GM19239 (cell line): ENCODE measurements around the gene LTO1.

Source experiments
- DNase-seq: peaks from one replicate; pipeline ENCODE4 v3.0.0; 2011; ENCODE audit warnings: low spot score; ENCODE audit not compliant: insufficient read length
- FAIRE-seq: peaks from 2 replicates; lab custom pipeline; 2011; peaks lifted over from hg19 to GRCh38; lab: Jason Lieb, UNC

LTO1 gene

DNA sequence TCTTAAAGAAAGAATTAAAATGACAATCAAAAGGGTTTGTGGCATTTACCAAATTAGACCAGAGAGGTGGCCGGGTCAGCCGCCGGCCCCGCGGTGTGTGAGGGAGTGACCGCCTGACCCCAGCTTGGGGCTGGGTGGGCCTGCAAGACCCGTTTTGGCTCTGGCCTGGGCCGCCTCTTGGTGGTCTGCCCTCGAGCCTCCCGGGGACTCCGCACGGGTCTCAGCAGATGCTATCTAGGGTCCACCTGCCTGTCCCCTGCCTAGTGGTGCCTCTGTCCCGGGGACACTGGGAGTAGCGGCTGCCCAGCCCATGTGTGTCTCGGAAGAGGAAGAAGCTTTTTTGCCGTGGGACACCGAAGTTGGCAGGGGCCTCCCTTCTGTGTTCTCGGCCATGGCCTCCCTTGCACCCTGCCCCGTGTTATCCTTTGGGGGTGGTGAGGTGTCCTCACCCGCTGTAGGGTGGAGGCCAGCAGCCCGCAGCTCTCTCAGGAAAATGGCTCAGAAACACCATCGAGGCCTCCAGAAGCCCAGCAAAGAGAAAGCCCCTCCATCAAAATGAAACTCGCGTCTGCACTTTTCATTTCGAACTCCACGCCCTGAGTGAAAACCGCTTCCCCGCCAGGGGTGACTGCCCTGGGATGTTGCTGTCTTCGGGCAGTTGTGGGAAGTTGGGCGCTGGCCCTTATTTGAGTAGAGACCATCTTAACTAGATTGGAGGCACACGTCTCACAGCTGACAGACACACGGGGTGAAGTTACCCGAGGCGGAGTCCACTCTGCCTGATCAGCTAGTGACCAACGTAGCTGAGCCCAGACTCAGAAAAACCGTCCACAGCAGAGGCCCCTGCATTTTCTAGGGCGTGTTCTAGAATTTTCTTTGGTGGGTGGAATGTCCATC lies 26.2 kb downstream of the LTO1 start:
- FAIRE-seq (no peak), DNase-seq (no peak)

- peak; percentile 52 for DNase-seq
- FAIRE-seq: no peak
Observed at GRCh38 chr11:69647761-69648497, 27.2 kb downstream of the LTO1 start.

DNA sequence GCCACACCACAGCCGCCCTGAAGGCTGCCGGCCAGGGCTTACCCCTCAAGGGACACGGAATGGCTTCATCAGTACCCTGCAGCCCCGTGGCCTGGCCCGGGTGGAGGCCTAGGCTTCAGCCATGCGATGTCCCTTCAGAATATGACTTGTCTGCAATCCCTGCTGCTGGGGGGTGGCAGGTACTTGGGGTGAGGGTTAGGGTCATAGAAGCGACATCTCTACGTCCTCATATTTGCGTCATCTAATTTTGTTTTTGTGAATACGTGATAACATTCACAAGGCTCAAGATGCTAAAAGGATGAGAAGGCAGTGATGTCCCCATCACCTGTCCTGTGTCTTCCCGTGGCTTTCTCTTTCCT lies 27.8 kb downstream of the LTO1 start:
- no peak for FAIRE-seq
- DNase-seq: no peak

DNA sequence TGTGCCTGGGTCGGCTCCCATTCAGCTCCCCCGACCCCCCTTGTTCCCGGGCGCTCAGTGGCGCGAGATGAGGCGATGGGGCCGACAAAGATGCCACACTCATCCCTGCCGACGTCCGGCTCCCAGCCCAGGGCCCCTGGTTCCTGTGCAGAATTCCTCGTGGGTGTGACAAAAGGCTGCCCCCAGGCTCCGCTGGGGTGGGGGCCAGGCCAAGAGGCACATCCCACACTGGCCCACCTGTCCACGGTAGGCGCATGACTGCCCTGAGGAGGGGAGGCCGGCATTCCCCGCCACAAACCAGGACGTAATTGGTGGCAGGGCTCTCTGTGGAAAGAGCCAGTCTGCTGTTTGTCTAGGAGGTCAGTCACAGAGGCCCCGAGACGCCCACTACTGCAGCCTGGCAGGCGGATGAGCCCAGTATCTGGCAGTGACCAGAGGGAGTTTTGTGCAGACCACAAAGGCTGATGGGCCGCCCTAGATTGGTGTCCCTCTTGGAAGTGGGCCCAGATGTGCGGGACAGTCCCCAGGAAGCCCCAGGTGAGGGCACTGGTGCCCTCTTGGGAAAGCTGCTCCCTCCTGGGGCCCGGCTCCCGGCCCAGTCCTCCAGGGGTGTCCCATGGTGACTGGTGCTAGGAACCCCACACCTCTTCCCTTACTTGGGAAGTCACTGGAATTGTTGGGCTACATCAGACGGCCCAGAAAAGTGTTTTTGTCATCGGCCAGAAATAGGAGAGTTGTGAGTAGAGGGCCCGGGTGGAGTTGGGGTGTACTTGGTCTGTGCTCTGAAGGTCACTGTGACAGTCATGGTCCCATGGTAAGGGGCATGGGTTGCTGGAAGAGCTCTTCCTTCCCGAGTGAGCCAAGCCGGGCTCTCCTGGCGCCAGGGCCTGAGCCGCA lies 28.4 kb downstream of the LTO1 start:
- DNase-seq (no peak), FAIRE-seq (no peak)

GRCh38 chr11:69645801-69646492 lies 29.2 kb downstream of the LTO1 start:
- DNase-seq (no peak), FAIRE-seq (no peak)

GRCh38 chr11:69644962-69645675 lies 30.0 kb downstream of the LTO1 start:
- no peak for DNase-seq
- no peak for FAIRE-seq

DNA sequence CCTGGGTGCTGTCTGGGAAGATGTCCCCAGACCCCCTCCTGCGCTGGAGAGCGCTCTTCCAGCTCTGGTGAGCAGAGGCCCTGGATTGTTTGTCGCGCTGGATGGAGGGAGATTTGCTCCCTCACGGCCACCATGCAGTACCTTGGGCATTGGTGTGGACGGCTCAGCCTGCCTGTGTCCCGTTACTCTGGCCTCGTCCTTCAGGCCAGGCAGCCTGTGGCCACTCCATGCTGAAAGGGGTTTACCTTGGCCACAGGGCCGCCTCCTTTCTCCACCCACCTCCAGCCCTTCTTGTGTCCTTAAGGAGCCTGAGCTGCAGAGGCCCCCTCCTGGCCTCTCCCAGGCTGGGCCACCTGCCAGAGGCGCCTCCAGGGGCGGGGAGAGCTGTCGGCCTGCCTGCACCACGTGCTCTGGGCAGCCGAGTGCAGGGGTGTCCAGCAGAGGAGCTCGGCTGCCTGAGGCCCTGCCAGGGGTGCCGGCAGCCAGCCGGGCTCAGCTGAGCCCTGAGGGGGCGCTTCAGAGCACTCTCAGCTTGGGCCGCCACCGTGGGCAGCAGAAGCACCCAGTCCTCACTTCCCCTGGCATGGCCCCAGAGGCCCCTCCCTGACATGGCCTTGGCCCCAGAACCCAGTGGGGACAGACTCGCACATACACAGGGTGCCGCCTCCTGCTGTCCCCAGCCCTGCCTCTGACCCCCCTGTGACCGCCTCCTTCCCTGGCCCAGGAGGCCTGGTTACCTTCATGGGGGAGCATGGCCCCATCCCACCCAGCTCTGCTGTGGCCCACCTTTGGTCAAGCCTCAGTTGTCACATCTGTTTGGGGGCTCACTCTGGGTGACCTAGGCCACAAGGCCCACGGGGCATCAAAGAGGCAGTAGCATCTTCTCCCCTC lies 30.8 kb downstream of the LTO1 start:
- no peak for FAIRE-seq
- DNase-seq: no peak

GRCh38 chr11:69643646-69644045 lies 31.5 kb downstream of the LTO1 start:
- DNase-seq (no peak), FAIRE-seq (no peak)

DNA sequence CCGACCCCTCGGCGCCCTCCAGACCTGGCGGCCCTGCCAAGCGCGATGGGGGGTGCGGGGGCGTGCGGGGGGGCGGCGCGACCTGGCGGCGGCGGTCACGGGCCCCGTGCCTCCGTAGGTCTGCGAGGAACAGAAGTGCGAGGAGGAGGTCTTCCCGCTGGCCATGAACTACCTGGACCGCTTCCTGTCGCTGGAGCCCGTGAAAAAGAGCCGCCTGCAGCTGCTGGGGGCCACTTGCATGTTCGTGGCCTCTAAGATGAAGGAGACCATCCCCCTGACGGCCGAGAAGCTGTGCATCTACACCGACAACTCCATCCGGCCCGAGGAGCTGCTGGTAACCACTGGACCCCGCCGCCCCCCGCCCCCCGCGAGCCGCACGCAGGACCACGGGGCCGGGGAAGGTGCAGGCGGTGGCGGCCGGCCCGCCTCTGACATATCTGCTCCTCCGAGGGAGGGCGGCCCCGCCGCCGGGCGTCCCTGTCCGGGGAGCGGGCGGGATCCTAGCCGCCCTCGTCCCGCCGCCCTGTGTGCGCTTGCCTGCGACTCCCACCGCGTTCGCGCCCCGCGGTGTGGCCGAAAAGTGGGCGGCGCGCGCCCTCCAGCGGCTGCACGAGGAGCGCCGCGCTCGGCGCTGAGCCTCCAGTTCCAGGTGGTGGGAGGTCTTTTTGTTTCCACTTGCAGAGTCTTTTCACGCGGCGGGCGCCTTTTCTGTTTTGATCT lies 32.1 kb downstream of the LTO1 start:
- FAIRE-seq: peak; percentile 57
- DNase-seq: peak; percentile 96

DNA sequence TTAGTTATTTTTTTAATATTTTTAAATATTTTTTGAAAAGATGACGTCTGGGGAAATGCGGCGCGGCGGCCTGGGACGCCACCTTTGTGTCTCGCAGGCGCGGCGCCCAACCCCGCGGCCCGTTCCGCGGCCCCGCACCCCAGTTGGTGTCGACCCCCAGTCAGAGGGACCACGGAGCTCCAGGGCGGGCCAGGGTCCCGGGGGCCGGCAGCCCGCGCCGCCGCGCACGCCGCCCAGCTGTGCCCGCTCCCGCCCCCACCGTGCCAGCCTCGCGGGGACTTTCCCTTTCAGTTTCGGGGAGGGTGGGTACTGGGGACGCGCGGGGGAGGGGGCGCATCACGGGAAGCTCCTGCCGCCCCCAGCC lies 32.6 kb downstream of the LTO1 start:
- FAIRE-seq: no peak
- peak; percentile 50 for DNase-seq

DNA sequence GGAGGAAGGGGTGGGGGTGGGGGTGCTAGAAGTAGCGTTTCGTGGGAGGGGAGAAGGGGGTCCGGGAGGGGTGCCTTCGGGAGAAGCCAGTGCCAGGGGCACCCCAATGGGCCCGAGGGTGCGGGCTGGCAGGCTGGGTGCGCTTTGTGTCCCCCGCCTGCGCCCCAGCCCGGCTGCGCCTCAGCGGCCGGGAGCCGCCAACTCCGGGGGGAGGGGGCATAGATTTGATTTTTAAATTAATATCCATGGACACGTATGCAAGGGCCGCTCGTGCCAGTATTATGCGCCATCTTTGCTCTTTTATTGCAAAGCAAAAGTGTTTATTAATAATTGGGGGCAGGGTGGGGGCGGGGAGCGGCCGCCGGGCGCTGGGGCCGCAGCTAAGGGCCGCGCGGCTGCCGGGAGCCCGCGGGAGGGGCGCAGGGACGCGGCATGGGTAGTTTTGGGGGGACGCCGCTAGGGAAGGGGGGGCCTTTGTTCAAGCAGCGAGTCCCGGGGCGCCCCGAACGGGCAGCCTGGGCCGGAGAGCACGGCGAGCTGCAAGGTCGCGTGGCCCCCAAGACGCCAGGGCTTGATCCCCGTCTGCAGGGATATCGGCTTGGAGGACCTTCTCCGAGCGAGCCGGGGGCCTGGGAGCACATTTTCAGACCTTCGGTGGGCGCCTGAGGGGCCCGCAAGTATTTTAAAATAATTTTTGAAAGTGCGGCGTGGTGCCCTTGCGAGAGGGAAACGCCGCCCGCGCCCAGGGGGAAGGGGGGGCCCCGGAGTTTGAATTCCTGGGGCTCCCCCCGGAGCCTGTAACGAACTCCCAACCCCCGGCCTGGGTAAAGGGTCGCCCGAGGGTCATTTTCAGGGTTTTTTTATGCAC lies 33.2 kb downstream of the LTO1 start:
- DNase-seq (no peak), FAIRE-seq (no peak)

DNA sequence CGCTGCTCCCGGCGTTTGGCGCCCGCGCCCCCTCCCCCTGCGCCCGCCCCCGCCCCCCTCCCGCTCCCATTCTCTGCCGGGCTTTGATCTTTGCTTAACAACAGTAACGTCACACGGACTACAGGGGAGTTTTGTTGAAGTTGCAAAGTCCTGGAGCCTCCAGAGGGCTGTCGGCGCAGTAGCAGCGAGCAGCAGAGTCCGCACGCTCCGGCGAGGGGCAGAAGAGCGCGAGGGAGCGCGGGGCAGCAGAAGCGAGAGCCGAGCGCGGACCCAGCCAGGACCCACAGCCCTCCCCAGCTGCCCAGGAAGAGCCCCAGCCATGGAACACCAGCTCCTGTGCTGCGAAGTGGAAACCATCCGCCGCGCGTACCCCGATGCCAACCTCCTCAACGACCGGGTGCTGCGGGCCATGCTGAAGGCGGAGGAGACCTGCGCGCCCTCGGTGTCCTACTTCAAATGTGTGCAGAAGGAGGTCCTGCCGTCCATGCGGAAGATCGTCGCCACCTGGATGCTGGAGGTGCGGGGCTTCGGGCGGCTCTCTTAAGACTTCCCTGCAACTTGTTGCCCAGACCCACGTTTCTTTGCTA lies 34.1 kb downstream of the LTO1 start, which contains the start of gene CCND1:
Gene CCND1, plus strand, starts transcription at position 162 of the 587 bp plus-strand sequence. Its CDS starts 158 bp downstream, at position 320.
- peak; percentile 65 for FAIRE-seq
- DNase-seq: peak; percentile 61

DNA sequence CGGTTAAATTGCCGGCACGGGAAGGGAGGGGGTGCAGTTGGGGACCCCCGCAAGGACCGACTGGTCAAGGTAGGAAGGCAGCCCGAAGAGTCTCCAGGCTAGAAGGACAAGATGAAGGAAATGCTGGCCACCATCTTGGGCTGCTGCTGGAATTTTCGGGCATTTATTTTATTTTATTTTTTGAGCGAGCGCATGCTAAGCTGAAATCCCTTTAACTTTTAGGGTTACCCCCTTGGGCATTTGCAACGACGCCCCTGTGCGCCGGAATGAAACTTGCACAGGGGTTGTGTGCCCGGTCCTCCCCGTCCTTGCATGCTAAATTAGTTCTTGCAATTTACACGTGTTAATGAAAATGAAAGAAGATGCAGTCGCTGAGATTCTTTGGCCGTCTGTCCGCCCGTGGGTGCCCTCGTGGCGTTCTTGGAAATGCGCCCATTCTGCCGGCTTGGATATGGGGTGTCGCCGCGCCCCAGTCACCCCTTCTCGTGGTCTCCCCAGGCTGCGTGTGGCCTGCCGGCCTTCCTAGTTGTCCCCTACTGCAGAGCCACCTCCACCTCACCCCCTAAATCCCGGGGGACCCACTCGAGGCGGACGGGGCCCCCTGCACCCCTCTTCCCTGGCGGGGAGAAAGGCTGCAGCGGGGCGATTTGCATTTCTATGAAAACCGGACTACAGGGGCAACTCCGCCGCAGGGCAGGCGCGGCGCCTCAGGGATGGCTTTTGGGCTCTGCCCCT lies 34.7 kb downstream of the LTO1 start:
- DNase-seq (no peak), FAIRE-seq (no peak)

DNA sequence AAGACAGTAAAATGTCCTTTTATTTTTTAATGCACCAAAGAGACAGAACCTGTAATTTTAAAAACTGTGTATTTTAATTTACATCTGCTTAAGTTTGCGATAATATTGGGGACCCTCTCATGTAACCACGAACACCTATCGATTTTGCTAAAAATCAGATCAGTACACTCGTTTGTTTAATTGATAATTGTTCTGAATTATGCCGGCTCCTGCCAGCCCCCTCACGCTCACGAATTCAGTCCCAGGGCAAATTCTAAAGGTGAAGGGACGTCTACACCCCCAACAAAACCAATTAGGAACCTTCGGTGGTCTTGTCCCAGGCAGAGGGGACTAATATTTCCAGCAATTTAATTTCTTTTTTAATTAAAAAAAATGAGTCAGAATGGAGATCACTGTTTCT lies 35.3 kb downstream of the LTO1 start:
- FAIRE-seq (no peak), DNase-seq (no peak)

GRCh38 chr11:69638941-69639681 lies 36.0 kb downstream of the LTO1 start:
- FAIRE-seq: peak; percentile 31
- peak; percentile 62 for DNase-seq
